OCI-LY3 (cell line): ENCODE results near the gene BUD31.
"Not testable (repeated sequence)": the region's sequence is repeated elsewhere in the genome, so short reads cannot be mapped to it uniquely, and the experiment has no call there.

ENCODE experiments used
- H2AFZ ChIP-seq: fragments of 200-600, 300-600 bp; shearing (Covaris generic); 2 replicates; pipeline ENCODE4 v1.6.0; 2014; ENCODE audit warnings: antibody characterized with exemption, low read depth, low read length
- H3K27ac ChIP-seq: fragments of 200-600, 300-600 bp; sonication (generic); 2 replicates; pipeline ENCODE4 v1.5.1; 2014; ENCODE audit warnings: mild to moderate bottlenecking, low read length, moderate library complexity, mixed read lengths
- H3K27me3 ChIP-seq: fragments of 200-600, 300-600 bp; sonication (generic); 2 replicates; pipeline ENCODE4 v1.6.1; 2014; ENCODE audit warnings: low read depth, low read length, mixed read lengths
- H3K36me3 ChIP-seq: fragments of 200-600, 300-600 bp; sonication (generic); replicated peaks from 2 replicates; pipeline ENCODE3; 2014; ENCODE audit warnings: low read depth, low read length, mixed read lengths
- H3K4me1 ChIP-seq: fragments of 300-600, 200-600 bp; sonication (generic); 2 replicates; pipeline ENCODE4 v1.6.1; 2014; ENCODE audit warnings: low read length, mixed read lengths
- H3K4me2 ChIP-seq: fragments of 200-600, 300-600 bp; sonication (generic); 2 replicates; pipeline ENCODE4 v1.6.1; 2014; ENCODE audit warnings: low read length, mixed read lengths
- H3K4me3 ChIP-seq: fragments of 300-600, 200-600 bp; sonication (generic); 2 replicates; pipeline ENCODE4 v1.5.1; 2014; ENCODE audit warnings: antibody characterized with exemption, mild to moderate bottlenecking, low read length, moderate library complexity
- H3K79me2 ChIP-seq: fragments of 300-600, 200-600 bp; shearing (Covaris generic); 2 replicates; pipeline ENCODE4 v1.6.1; 2014; ENCODE audit warnings: mild to moderate bottlenecking, low read length, mixed read lengths
- H3K9ac ChIP-seq: fragments of 300-600, 200-600 bp; shearing (Covaris generic); 2 replicates; pipeline ENCODE4 v1.6.0; 2014; ENCODE audit warnings: mild to moderate bottlenecking, low read length, moderate library complexity
- H3K9me3 ChIP-seq: fragments of 200-600, 300-600 bp; shearing (Covaris generic); 2 replicates; pipeline ENCODE4 v1.6.1; 2014; ENCODE audit warnings: low read length, mixed read lengths; ENCODE audit not compliant: insufficient read depth
- H4K20me1 ChIP-seq: fragments of 200-600, 300-600 bp; sonication (generic); 2 replicates; pipeline ENCODE4 v1.6.1; 2016; ENCODE audit warnings: low read length, mixed read lengths; ENCODE audit not compliant: insufficient read depth
- CTCF ChIP-seq: fragments of 200-600, 300-600 bp; sonication (generic); IDR thresholded peaks from 2 replicates; pipeline ENCODE4 v1.5.1; 2014; ENCODE audit warnings: antibody characterized with exemption, low read length, low read depth
- EZH2phosphoT487 ChIP-seq: fragments of 200-600 bp; shearing (Covaris generic); IDR thresholded peaks from 2 replicates; pipeline ENCODE4 v1.6.1; 2018; ENCODE audit warnings: antibody characterized with exemption, mixed run types, low read depth

Gene BUD31

GRCh38 chr7:99374111-99375064 is 34.4 kb upstream of the BUD31 start, which contains the start of gene ARPC1B:
Gene ARPC1B (plus strand): TSS chr7:99374730. CDS start chr7:99385715, 10,985 bp downstream.
- no peak for TF ChIP-seq CTCF
- TF ChIP-seq EZH2phosphoT487, result no peak
- H3K27ac ChIP-seq, result peak within 1 kb of the TSS; percentile 70
- H3K9me3 ChIP-seq, result no peaks in the 10 kb centered on the region
- H3K9ac ChIP-seq, result peak within 1 kb of the TSS; percentile 99
- H4K20me1 ChIP-seq, result peaks cover 8% of the 10 kb centered on the region; the same call in 1 of the 2 replicates
- H3K4me2 ChIP-seq, result peak within 1 kb of the TSS; percentile 94
- peaks cover 46% of the 10 kb centered on the region for H3K79me2 ChIP-seq
- peak within 1 kb of the TSS; percentile 87 for H3K4me3 ChIP-seq
- H3K4me1 ChIP-seq, result peaks cover 21% of the 10 kb centered on the region
- H2AFZ ChIP-seq, result peak within 1 kb of the TSS; percentile 69; the same call in 1 of the 2 replicates
- no peaks in the 10 kb centered on the region for H3K27me3 ChIP-seq
- H3K36me3 ChIP-seq, result peaks cover 17% of the 10 kb centered on the region

GRCh38 chr7:99375070-99375807 is 33.5 kb upstream of the BUD31 start:
- H3K27ac ChIP-seq, result peak overlapping the region; percentile 70
- no peak overlapping the region for H2AFZ ChIP-seq
- H3K79me2 ChIP-seq, result peaks cover 53% of the 10 kb centered on the region
- H3K4me2 ChIP-seq, result peak overlapping the region; percentile 94
- no peaks in the 10 kb centered on the region for H3K9me3 ChIP-seq
- peak overlapping the region; percentile 99 for H3K9ac ChIP-seq
- H4K20me1 ChIP-seq, result peaks cover 8% of the 10 kb centered on the region; the same call in 1 of the 2 replicates
- H3K4me3 ChIP-seq, result peak overlapping the region; percentile 87
- TF ChIP-seq EZH2phosphoT487, result no peak
- TF ChIP-seq CTCF, result no peak
- H3K36me3 ChIP-seq, result peaks cover 19% of the 10 kb centered on the region
- no peaks in the 10 kb centered on the region for H3K27me3 ChIP-seq
- H3K4me1 ChIP-seq, result peaks cover 28% of the 10 kb centered on the region

GRCh38 chr7:99379043-99379577 is 29.7 kb upstream of the BUD31 start:
- H3K4me1 ChIP-seq, result peaks cover 55% of the 10 kb centered on the region
- H3K9ac ChIP-seq, result peak overlapping the region; percentile 94
- no peak for TF ChIP-seq CTCF
- TF ChIP-seq EZH2phosphoT487, result no peak
- H3K27ac ChIP-seq, result peak overlapping the region; percentile 98
- H3K79me2 ChIP-seq, result peaks cover 88% of the 10 kb centered on the region
- no peaks in the 10 kb centered on the region for H3K9me3 ChIP-seq
- H2AFZ ChIP-seq, result no peak overlapping the region
- peaks cover 8% of the 10 kb centered on the region; the same call in 1 of the 2 replicates for H4K20me1 ChIP-seq
- H3K4me2 ChIP-seq, result peak overlapping the region; percentile 96
- H3K4me3 ChIP-seq, result peak overlapping the region; percentile 78
- H3K36me3 ChIP-seq, result peaks cover 41% of the 10 kb centered on the region
- H3K27me3 ChIP-seq, result no peaks in the 10 kb centered on the region

- Histone ChIP-seq H3K36me3 (peaks cover 41% of the 10 kb centered on the region), H3K79me2 (peaks cover 92% of the 10 kb centered on the region), H3K4me3 (peak overlapping the region; percentile 78), H3K9ac (peak overlapping the region; percentile 94), H3K4me1 (peaks cover 60% of the 10 kb centered on the region), H3K4me2 (peak overlapping the region; percentile 96), H3K27ac (peak overlapping the region; percentile 98)
- not testable (repeated sequence) for H4K20me1 ChIP-seq, H2AFZ ChIP-seq, H3K27me3 ChIP-seq, H3K9me3 ChIP-seq
Measured at GRCh38 chr7:99379693-99380031, 29.1 kb upstream of the BUD31 start.
